ENCODE data around the gene FOXJ3.

DNA sequence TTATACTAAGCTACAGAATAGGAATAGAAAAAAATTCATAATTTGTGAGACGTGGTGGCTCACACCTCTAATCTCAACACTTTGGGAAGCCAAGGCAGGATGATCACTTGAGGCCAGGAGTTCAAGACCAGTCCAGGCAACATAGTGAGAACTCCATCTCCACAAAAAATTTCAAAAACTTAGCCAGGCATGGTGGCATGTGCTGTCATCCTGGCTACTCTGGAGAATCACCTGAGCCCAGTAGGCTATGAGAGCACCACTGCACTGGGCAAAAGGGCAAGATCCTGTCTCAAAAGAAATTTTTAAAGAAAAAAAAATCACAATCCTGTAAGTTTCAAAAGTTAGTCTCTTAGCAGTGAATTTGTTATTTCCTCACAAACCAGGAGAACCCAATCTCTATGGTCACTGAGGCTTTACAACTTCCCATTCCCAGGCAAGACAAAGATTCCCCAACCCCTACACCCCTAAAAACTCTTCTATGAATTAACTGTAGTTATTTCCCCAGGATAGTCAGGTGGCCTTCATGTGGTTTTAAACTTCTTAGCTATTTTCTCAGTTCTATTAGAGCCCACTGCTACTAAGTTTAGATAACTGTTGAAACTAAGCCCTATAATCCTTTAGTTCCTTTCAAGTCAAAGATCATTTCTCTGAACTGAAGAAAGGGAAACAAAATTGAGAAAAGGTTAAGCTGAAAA, 74.5 kb downstream of the FOXJ3 start:
- TF ChIP-seq YY1 (IDR thresholded peaks at IDR 0.05; ENCODE audit: insufficient read depth, insufficient read length) = no peak
- no peak for TF ChIP-seq ZNF274 (IDR thresholded peaks at IDR 0.05; ENCODE audit: low read depth, low read length)
